HepG2 (cell line): ENCODE measurements around the gene MRPL14. TPM values are rescaled to one million over a fixed set of nuclear protein-coding genes. Genes with fewer than 3 reads are reported as not detected.
A peak's percentile ranks its signal among the peaks of the same experiment; 100 is the strongest.

Source experiments
- ARID3A ChIP-seq: IDR thresholded peaks from 2 replicates; pipeline ENCODE4 v1.6.1; 2012; ENCODE audit warnings: low read depth, low read length, improper control_type of control experiment
- HOXA7 ChIP-seq: sonication (generic); formaldehyde crosslinking; IDR thresholded peaks from 2 replicates; pipeline ENCODE4 v1.8.1; 2022; ENCODE audit warnings: mild to moderate bottlenecking, missing genetic modification reagents, moderate library complexity
- MAF1 ChIP-seq: sonication (generic); formaldehyde crosslinking; IDR thresholded peaks from 2 replicates; pipeline ENCODE4 v1.5.0; 2020; ENCODE audit warnings: missing genetic modification reagents, borderline replicate concordance
- SRSF1 ChIP-seq: fragments of 200-400 bp; formaldehyde crosslinking; optimal IDR thresholded peaks from 2 replicates; pipeline ENCODE3; 2017; ENCODE audit warnings: mild to moderate bottlenecking, low read depth, low read length, moderate library complexity
- ZFP82 ChIP-seq: sonication (generic); formaldehyde crosslinking; IDR thresholded peaks from 2 replicates; pipeline ENCODE4 v1.5.1; 2020; ENCODE audit warnings: mild to moderate bottlenecking, missing genetic modification reagents, borderline replicate concordance
- ZNF12 ChIP-seq: sonication (generic); formaldehyde crosslinking; IDR thresholded peaks from 2 replicates; pipeline ENCODE4 v1.5.0; 2020; ENCODE audit warnings: missing genetic modification reagents
- ZNF577 ChIP-seq: sonication (generic); formaldehyde crosslinking; IDR thresholded peaks from 2 replicates; pipeline ENCODE4 v1.4.0; 2020; ENCODE audit warnings: mild to moderate bottlenecking, low read depth, missing genetic modification reagents, borderline replicate concordance
- ZNF746 ChIP-seq: sonication (generic); formaldehyde crosslinking; IDR thresholded peaks from 2 replicates; pipeline ENCODE4 v1.8.0; 2022; ENCODE audit warnings: mild to moderate bottlenecking, missing genetic modification reagents
- ZSCAN22 ChIP-seq: sonication (generic); formaldehyde crosslinking; IDR thresholded peaks from 2 replicates; pipeline ENCODE4 v1.4.0; 2020; ENCODE audit warnings: mild to moderate bottlenecking, missing genetic modification reagents
- ZSCAN29 ChIP-seq: sonication (generic); formaldehyde crosslinking; conservative IDR thresholded peaks from 2 replicates; pipeline ENCODE4 v1.4.0; 2020; ENCODE audit warnings: mild to moderate bottlenecking, missing genetic modification reagents
- polyA plus RNA-seq, 8 experiments: library from polyadenylated mRNA; depleted of rRNA in 3 of 8; stranded (reverse) in 7 of 8; unstranded in 1 of 8; fragments of >200 nt; fragmentation: Illumina TruSeq in 4 of 8; extraction: Trizol in 4 of 8; gene quantifications; 2 replicates each; pipeline versions ENCODE4 v1.2.1 to v1.2.3, GENCODE V29; 2011 to 2016; ENCODE audit warnings: low read depth in 4 of 8, missing spikeins in 1 of 8, mixed read lengths in 1 of 8; ENCODE audit not compliant: insufficient read depth in 1 of 8
- total RNA-seq, 5 experiments: library from RNA; depleted of rRNA; stranded (reverse); fragments of >200 nt; fragmentation: Illumina TruSeq; extraction: Trizol; gene quantifications; 2 replicates each; pipeline ENCODE4 v1.2.3, GENCODE V29; 2016; ENCODE audit warnings: low read depth in 1 of 5
- TF ChIP-seq, protein P1 (sequence below), 2 experiments: sonication (generic) in 1 of 2; formaldehyde crosslinking in 1 of 2; IDR thresholded peaks; 2 replicates each; pipeline versions ENCODE4 v1.5.1 to v1.6.1; 2011 to 2020; ENCODE audit warnings: borderline replicate concordance in 1 of 2, low read depth in 1 of 2, low read length in 1 of 2, mild to moderate bottlenecking in 1 of 2, missing genetic modification reagents in 1 of 2, moderate library complexity in 1 of 2
- TF ChIP-seq, protein P2 (sequence below): sonication (generic); formaldehyde crosslinking; IDR thresholded peaks from 2 replicates; pipeline ENCODE4 v1.5.0; 2020; ENCODE audit warnings: missing genetic modification reagents
- TF ChIP-seq, protein P3 (sequence below): sonication (generic); formaldehyde crosslinking; IDR thresholded peaks from 2 replicates; pipeline ENCODE4 v1.8.0; 2022; ENCODE audit warnings: mild to moderate bottlenecking, missing genetic modification reagents, moderate library complexity
- TF ChIP-seq, protein P4 (sequence below): sonication (generic); formaldehyde crosslinking; IDR thresholded peaks from one replicate; pipeline ENCODE4 v1.5.1; 2020; ENCODE audit warnings: mild to moderate bottlenecking, missing genetic modification reagents; ENCODE audit errors: not compliant biosample characterization

The MRPL14 gene
- total and polyA plus RNA-seq, 2 of the 13 experiments (the other 11 are each of a cell fraction or from before 2014, with no cell fraction given), result 157 to 178 TPM

DNA sequence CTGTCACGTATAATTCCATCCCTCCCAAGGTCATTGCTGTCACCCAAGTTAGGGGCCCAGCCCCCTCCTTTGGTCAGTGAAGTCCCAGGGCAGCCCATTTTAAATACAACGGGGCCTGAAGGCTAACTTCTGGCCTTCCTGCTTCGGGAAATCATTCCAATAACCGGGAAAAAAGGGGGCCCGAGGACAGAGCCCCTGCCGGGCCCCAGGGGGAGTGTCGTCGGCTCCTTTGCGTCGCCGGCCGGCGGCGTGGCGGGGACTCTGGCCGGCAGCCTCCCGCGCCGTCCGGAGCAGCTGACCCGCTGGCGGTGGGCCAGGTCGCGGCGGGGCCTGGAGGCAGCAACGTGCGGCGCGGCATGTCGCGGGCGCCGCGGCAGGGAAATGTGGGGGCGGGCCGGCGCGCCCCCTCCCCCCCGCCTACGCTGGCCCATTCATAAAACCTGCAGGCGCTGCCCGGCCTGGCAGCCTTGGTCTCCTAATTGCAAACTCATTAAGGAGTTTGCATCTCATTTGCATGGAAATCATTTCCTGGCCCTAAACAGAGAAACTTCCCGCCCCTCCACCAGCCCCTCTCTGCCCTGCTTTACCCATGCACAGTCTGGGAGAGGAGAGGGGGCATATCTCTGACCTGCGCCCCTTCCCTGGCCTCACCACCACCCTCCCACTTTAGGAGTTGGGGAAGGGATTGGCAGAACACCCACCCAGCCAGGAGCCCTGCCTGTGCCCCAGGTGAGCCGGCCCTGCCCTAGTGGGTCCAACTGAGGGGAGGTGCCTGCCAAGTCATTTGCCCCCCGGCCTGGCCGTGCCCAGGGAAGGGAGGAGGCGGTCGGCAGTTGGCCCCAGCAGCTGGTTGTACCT lies 50.7 kb downstream of the MRPL14 start (continued):
- TF ChIP-seq, protein P1, sequence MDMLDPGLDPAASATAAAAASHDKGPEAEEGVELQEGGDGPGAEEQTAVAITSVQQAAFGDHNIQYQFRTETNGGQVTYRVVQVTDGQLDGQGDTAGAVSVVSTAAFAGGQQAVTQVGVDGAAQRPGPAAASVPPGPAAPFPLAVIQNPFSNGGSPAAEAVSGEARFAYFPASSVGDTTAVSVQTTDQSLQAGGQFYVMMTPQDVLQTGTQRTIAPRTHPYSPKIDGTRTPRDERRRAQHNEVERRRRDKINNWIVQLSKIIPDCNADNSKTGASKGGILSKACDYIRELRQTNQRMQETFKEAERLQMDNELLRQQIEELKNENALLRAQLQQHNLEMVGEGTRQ (IDR thresholded peaks at IDR 0.05; ENCODE audit: low read depth, low read length), result no peak
- TF ChIP-seq, protein P1 (CRISPR knock-in tag; IDR thresholded peaks at IDR 0.05; ENCODE audit: borderline replicate concordance), result no peak
- TF ChIP-seq HOXA7 (CRISPR knock-in tag) (no peak), ZNF746 (CRISPR knock-in tag) (no peak), MAF1 (no peak), SRSF1 (peak; percentile 31), ZSCAN22 (CRISPR knock-in tag) (no peak), ZSCAN29 (CRISPR knock-in tag) (no peak), ZNF12 (CRISPR knock-in tag) (no peak), ARID3A (no peak), ZNF577 (CRISPR knock-in tag) (no peak), ZFP82 (no peak)
- TF ChIP-seq, protein P2, sequence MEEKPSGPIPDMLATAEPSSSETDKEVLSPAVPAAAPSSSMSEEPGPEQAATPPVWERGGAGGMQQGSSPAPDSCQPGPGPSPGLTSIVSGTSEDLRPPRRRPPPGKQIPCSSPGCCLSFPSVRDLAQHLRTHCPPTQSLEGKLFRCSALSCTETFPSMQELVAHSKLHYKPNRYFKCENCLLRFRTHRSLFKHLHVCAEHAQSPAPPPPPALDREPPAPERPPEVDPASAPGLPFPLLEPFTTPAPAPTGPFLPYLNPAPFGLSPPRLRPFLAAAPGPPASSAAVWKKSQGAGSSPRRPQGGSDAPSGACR (CRISPR knock-in tag), result no peak
- TF ChIP-seq, protein P3, sequence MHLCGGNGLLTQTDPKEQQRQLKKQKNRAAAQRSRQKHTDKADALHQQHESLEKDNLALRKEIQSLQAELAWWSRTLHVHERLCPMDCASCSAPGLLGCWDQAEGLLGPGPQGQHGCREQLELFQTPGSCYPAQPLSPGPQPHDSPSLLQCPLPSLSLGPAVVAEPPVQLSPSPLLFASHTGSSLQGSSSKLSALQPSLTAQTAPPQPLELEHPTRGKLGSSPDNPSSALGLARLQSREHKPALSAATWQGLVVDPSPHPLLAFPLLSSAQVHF (CRISPR knock-in tag), result no peak
- TF ChIP-seq, protein P4, sequence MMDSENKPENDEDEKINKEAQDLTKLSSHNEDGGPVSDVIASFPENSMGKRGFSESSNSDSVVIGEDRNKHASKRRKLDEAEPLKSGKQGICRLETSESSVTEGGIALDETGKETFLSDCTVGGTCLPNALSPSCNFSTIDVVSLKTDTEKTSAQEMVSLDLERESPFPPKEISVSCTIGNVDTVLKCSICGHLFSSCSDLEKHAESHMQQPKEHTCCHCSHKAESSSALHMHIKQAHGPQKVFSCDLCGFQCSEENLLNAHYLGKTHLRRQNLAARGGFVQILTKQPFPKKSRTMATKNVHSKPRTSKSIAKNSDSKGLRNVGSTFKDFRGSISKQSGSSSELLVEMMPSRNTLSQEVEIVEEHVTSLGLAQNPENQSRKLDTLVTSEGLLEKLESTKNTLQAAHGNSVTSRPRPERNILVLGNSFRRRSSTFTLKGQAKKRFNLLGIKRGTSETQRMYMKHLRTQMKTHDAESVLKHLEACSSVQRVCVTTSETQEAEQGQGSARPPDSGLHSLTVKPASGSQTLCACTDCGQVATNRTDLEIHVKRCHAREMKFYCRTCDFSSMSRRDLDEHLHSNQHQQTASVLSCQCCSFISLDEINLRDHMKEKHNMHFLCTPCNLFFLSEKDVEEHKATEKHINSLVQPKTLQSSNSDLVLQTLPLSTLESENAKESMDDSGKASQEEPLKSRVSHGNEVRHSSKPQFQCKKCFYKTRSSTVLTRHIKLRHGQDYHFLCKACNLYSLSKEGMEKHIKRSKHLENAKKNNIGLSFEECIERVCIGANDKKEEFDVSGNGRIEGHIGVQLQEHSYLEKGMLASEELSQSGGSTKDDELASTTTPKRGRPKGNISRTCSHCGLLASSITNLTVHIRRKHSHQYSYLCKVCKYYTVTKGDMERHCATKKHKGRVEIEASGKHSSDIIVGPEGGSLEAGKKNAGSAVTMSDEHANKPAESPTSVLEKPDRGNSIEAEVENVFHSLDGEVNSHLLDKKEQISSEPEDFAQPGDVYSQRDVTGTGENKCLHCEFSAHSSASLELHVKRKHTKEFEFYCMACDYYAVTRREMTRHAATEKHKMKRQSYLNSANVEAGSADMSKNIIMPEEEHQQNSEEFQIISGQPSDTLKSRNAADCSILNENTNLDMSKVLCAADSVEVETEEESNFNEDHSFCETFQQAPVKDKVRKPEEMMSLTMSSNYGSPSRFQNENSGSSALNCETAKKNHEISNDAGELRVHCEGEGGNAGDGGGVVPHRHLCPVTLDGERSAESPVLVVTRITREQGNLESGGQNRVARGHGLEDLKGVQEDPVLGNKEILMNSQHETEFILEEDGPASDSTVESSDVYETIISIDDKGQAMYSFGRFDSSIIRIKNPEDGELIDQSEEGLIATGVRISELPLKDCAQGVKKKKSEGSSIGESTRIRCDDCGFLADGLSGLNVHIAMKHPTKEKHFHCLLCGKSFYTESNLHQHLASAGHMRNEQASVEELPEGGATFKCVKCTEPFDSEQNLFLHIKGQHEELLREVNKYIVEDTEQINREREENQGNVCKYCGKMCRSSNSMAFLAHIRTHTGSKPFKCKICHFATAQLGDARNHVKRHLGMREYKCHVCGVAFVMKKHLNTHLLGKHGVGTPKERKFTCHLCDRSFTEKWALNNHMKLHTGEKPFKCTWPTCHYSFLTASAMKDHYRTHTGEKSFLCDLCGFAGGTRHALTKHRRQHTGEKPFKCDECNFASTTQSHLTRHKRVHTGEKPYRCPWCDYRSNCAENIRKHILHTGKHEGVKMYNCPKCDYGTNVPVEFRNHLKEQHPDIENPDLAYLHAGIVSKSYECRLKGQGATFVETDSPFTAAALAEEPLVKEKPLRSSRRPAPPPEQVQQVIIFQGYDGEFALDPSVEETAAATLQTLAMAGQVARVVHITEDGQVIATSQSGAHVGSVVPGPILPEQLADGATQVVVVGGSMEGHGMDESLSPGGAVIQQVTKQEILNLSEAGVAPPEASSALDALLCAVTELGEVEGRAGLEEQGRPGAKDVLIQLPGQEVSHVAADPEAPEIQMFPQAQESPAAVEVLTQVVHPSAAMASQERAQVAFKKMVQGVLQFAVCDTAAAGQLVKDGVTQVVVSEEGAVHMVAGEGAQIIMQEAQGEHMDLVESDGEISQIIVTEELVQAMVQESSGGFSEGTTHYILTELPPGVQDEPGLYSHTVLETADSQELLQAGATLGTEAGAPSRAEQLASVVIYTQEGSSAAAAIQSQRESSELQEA (CRISPR knock-in tag), result no peak
